NCI-H187 treated with DMSO at 0.1 percent for 48 hours (cell line): ENCODE results near the gene INPP5E.

Experiments
- DNase-seq: peaks from one replicate; lab custom pipeline; 2025; lab: John Stamatoyannopoulos, UW

Gene INPP5E

DNA sequence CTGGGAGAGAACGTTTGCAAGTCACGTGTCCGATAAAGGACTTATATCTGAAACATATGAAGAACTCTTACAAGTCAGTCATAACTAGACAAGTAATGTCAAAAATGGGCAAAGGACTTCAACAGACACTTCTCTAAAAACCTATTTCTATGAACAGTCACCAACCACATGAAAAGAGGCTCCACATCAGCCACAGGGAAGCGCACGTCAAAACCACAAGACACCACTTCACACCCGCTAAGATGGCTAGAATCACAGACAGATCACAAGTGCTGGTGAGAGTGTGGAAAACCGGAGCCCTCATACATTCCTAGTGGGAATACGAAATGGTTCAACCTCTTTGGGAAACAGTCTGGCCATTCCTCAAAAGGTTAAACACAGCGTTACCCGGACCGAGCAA, 54.6 kb downstream of the INPP5E start:
- DNase-seq: no peak

DNA sequence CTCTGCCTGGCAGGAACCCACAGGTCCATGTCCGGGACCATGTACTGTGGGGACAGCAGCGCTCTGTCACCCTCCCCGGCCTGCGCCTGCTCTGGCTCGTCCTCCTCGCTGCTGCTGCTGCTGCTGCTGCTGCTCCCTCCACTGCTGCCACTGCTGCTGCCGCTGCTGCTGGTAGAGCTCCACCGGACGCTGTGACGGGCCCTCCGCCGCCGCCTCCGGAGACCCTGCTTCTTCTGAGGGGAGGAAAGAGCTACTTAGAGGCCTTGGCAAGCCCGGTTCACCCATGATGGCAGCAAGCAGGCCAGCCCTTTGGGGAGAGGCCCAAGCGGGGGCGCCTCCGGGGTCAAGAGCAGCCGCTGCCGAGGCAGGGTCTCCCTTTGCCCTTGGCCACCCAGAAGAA, 56.2 kb downstream of the INPP5E start:
- no peak for DNase-seq

DNA sequence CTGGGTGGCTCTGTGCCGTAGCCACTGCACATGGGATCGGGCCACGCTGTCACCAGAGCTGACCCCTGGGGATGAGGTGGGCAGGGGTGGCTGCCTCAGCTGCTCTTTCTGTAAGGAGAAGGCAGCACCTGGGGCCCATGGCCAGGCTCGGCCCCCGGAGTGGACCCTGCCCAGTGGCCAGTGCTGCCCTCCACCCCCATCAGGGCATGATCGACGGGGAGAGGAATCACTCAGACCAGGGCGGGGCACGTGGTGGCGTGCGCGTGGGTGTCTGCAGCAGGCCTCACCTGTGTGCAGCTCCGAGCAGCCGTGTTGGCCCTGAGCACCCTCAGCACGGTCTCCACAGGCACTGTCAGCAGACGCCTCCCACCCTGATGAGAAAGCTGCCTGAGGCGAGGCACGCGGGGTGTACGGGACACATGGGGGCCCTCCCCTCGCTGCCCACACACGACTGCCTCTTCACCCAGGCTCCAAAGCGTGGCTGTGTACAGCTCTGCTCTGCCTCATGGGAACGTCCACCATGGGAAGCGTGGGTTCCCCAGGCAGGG, 57.6 kb downstream of the INPP5E start:
- no peak for DNase-seq

DNA sequence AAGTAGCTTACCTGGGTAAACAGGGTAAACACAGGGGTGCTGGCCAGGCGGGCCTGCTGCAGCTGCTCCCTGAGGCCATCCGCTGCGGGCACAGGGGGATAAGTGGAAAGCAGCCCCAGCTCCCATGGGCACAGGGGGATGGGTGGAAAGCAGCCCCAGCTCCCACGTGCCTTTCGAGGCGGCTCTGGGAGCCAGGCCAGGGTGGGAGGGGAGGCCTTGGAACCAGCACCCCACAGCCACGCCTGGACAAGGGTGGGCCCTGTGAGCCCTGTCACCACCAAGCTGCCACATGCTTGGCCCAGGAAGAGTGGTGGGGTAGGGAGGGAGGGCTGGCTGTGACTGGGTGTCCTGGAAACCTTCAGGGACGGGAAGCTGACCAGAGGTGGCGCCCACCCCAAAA, 58.3 kb downstream of the INPP5E start:
- DNase-seq: no peak

DNA sequence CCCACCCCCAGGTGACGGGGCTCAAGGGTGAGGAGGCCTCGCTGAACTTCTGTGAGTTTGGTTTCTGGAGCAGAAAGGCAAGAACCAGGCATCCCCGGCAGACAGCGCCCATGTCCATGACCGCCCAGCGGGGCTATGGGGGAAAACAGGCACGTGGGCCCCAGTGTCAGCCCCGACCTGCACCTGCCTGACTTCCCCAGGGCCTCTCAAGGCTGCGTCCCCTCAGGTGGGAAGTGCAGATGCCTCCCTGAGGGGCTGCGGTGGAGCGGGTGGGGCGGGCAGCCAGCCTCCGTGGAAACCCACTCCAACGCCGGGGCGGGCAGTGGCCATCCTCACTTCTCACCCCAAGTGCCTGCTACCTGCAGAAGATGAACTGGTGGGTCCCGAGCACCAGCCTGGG, 59.3 kb downstream of the INPP5E start:
- DNase-seq: no peak

DNA sequence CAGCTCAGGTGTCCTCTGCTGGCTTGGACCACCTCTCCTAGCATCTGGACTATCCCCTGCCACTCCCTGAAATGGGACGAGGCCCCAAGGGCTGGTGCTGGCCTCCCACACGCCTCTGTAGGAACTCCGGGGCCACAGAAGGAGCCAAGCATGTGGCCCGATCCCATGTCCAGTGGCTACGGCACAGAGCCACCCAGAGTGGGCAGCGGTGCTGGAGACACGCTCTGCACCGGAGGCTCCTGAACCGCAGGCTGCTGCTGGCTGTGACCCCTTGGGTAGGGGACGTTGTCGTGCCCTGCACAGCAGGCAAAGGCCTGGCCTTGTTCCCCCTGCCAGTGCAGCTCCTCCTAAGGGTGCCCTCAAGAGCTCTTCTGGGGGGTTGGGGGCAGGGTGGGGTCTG, 59.8 kb downstream of the INPP5E start:
- no peak for DNase-seq

DNA sequence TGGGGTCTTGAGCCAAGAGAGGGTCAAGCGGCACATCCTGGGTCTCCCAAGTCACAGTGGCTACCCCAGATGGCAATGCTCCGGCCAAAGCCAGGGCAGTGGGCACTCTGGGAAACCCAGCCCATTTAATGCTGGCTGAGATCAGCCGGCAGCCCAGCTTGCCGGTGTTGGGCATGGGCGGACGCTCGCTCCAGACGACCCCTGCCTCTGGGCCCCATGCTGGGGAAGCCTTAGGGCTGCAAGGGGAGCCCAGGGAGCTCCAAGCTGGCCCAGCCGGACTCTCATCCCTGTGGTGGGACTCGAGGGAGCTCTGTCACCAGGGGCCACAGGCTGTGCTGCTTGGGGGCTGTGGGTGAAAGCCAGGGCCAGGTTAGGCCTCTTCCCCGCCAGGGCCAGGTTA, 60.2 kb downstream of the INPP5E start:
- no peak for DNase-seq

DNA sequence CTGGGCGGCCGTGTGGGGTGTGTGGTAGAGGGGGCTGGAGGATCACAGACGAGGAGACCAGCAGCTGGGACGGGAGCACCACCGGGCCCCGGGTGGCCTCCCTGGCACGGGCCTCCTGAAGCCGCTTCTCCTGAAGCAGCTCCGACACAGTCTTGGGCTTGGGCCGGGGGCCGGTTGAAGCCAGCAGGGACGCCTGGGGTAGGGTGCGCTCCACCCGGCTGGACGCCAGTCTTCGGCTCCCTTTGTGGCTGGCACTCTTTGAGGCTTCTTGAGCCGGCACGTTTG, 60.7 kb downstream of the INPP5E start:
- DNase-seq: no peak
